Camera-type eye (tissue), 1 donor: ENCODE measurements around the gene ZNF132. TPM values are rescaled to one million over a fixed set of nuclear protein-coding genes. Genes with fewer than 3 reads are reported as not detected.

Experiments used
- total RNA-seq: library from RNA; depleted of rRNA; stranded (reverse); fragments of >200 nt; gene quantifications from one replicate; pipeline ENCODE4 v1.2.3, GENCODE V29; 2014

ZNF132 gene
- total RNA-seq, result 13.2 TPM

GRCh38 chr19:58439576-58440554 lies at the start of gene ZNF132:
ZNF132 (minus strand) TSS chr19:58440153; CDS start chr19:58439821, 332 bp downstream.

GRCh38 chr19:58475714-58476497 lies 36.0 kb upstream of the ZNF132 start, which contains the start of gene ZNF446:
ZNF446 (plus strand) TSS chr19:58476352; CDS start chr19:58477219, 867 bp downstream.

GRCh38 chr19:58466760-58467589 lies 27.0 kb upstream of the ZNF132 start, which contains the start of gene ZNF324:
ZNF324 (plus strand) TSS chr19:58467080; CDS start chr19:58469186, 2,106 bp downstream.

GRCh38 chr19:58451358-58452101 lies 11.6 kb upstream of the ZNF132 start, which contains the start of gene ZNF324B:
ZNF324B (plus strand) TSS chr19:58451622; CDS start chr19:58453702, 2,080 bp downstream.

GRCh38 chr19:58408152-58409009 lies 31.6 kb downstream of the ZNF132 start, which contains the start of gene ZNF584:
ZNF584 (plus strand) TSS chr19:58408649; CDS start chr19:58409148, 499 bp downstream.

GRCh38 chr19:58395220-58395978 lies 44.6 kb downstream of the ZNF132 start, which contains the start of gene RNF225:
RNF225 (plus strand) TSS chr19:58395656; CDS start chr19:58396090, 434 bp downstream.

GRCh38 chr19:58386576-58387337 lies 53.2 kb downstream of the ZNF132 start, which contains the start of gene RPS5:
RPS5 (plus strand) TSS chr19:58387269; CDS start chr19:58388138, 869 bp downstream.

Other genes with a start within 250 kb of the ZNF132 start
- gene ZNF544, start 211.2 kb downstream of the ZNF132 start, total RNA-seq, result 105 TPM
- 21.1 TPM for gene ZNF8, start 161.2 kb downstream of the ZNF132 start, total RNA-seq
- 37.8 TPM for gene ERVK3-1, start 134.8 kb downstream of the ZNF132 start, total RNA-seq
- 4.1 TPM for gene ZSCAN22, start 113.2 kb downstream of the ZNF132 start, total RNA-seq
- gene A1BG, start 86.7 kb downstream of the ZNF132 start, total RNA-seq, result 6.0 TPM
- 8.7 TPM for gene ZNF497, start 77.4 kb downstream of the ZNF132 start, total RNA-seq
- 4.4 TPM for gene ZNF837, start 59.1 kb downstream of the ZNF132 start, total RNA-seq
- 834 TPM for gene RPS5, start 52.9 kb downstream of the ZNF132 start, total RNA-seq
- not detected for gene RNF225, start 44.5 kb downstream of the ZNF132 start, total RNA-seq
- 20.0 TPM for gene ZNF584, start 31.5 kb downstream of the ZNF132 start, total RNA-seq
- gene ZNF324B, start 11.5 kb upstream of the ZNF132 start, total RNA-seq, result 19.1 TPM
- gene ZNF324, start 26.9 kb upstream of the ZNF132 start, total RNA-seq, result 35.8 TPM
- 19.0 TPM for gene ZNF446, start 36.2 kb upstream of the ZNF132 start, total RNA-seq
- gene SLC27A5, start 71.8 kb upstream of the ZNF132 start, total RNA-seq, result 4.9 TPM
- gene ZBTB45, start 79.7 kb upstream of the ZNF132 start, total RNA-seq, result 7.4 TPM
- gene TRIM28, start 103.9 kb upstream of the ZNF132 start, total RNA-seq, result 264 TPM
- gene CHMP2A, start 115.0 kb upstream of the ZNF132 start, total RNA-seq, result 71.1 TPM
- gene UBE2M, start 118.5 kb upstream of the ZNF132 start, total RNA-seq, result 40.4 TPM
- gene MZF1, start 133.2 kb upstream of the ZNF132 start, total RNA-seq, result 35.8 TPM